GM23248 (cell line): ENCODE data around the gene UBQLN1. TPM values are rescaled to one million over a fixed set of nuclear protein-coding genes. Genes with fewer than 3 reads are reported as not detected.
"Not testable (repeated sequence)": the region's sequence is repeated elsewhere in the genome, so short reads cannot be mapped to it uniquely, and the experiment has no call there.

ENCODE experiments used
- DNase-seq: peaks from one replicate; pipeline ENCODE4 v3.0.0-alpha.2; 2015
- H2AFZ ChIP-seq: fragments of 200-600 bp; sonication (generic); 2 replicates; pipeline ENCODE4 v1.6.1; 2016; ENCODE audit warnings: antibody characterized with exemption
- H3F3A ChIP-seq: fragments of 200-600 bp; sonication (generic); 2 replicates; pipeline ENCODE4 v1.6.1; 2016; ENCODE audit warnings: mild to moderate bottlenecking, antibody characterized with exemption, mixed run types; ENCODE audit not compliant: insufficient read depth
- H3K27ac ChIP-seq: fragments of 200-600 bp; sonication (generic); 2 replicates; pipeline ENCODE4 v1.5.1; 2016; ENCODE audit warnings: mild to moderate bottlenecking
- H3K27me3 ChIP-seq: fragments of 200-600 bp; sonication (generic); replicated peaks from 2 replicates; pipeline ENCODE4 v1.6.1; 2016; ENCODE audit warnings: mild to moderate bottlenecking; ENCODE audit not compliant: insufficient read depth
- H3K36me3 ChIP-seq: fragments of 200-600 bp; sonication (generic); 2 replicates; pipeline ENCODE4 v1.6.1; 2016; ENCODE audit warnings: low read depth, mild to moderate bottlenecking
- H3K4me1 ChIP-seq: fragments of 200-600 bp; sonication (generic); 2 replicates; pipeline ENCODE4 v1.6.1; 2016; ENCODE audit warnings: mild to moderate bottlenecking; ENCODE audit not compliant: insufficient read depth
- H3K4me2 ChIP-seq: fragments of 200-600 bp; sonication (generic); one replicate; pipeline ENCODE4 v1.6.1; 2016; ENCODE audit warnings: mild to moderate bottlenecking; ENCODE audit not compliant: unreplicated experiment
- H3K4me3 ChIP-seq: fragments of 200-600 bp; sonication (generic); 2 replicates; pipeline ENCODE4 v1.5.1; 2016; ENCODE audit warnings: mild to moderate bottlenecking
- H3K79me2 ChIP-seq: fragments of 200-600 bp; sonication (generic); 2 replicates; pipeline ENCODE4 v1.6.1; 2016; ENCODE audit warnings: mild to moderate bottlenecking; ENCODE audit not compliant: insufficient read depth
- H3K9ac ChIP-seq: fragments of 200-600 bp; sonication (generic); 2 replicates; pipeline ENCODE4 v1.6.1; 2016; ENCODE audit warnings: mild to moderate bottlenecking
- H3K9me2 ChIP-seq: fragments of 200-600 bp; sonication (generic); 2 replicates; pipeline ENCODE4 v1.6.1; 2016; ENCODE audit warnings: mixed run types, mild to moderate bottlenecking, moderate library complexity; ENCODE audit not compliant: insufficient read depth
- H3K9me3 ChIP-seq: fragments of 200-600 bp; sonication (generic); one replicate; pipeline ENCODE4 v1.6.1; 2017; ENCODE audit warnings: low read depth
- H4K20me1 ChIP-seq: fragments of 200-600 bp; sonication (generic); 2 replicates; pipeline ENCODE4 v1.6.0; 2016; ENCODE audit not compliant: insufficient read depth
- EZH2 ChIP-seq: fragments of 200-600 bp; sonication (generic); IDR thresholded peaks from 2 replicates; pipeline ENCODE4 v1.6.1; 2018; ENCODE audit warnings: antibody characterized with exemption, mild to moderate bottlenecking; ENCODE audit not compliant: insufficient read depth, poor library complexity, severe bottlenecking
- EZH2phosphoT487 ChIP-seq: fragments of 200-600 bp; sonication (generic); IDR thresholded peaks from 2 replicates; pipeline ENCODE4 v1.6.1; 2018; ENCODE audit warnings: antibody characterized with exemption, moderate library complexity, mild to moderate bottlenecking, low read depth; ENCODE audit not compliant: insufficient read depth
- WGBS, 2 experiments: methylation state at CpG; one replicate each; pipeline ENCODE4 v1.1.6; 2015 to 2017; ENCODE audit warnings: low lambda C conversion rate in 2 of 2, low coverage in 1 of 2; ENCODE audit errors: missing lambda C conversion rate in 2 of 2; 5-methylcytosine and 5-hydroxymethylcytosine counted together
- in situ Hi-C: fragments of 300-500 bp; cut with MboI; formaldehyde crosslinking; loops from 2 replicates; pipeline ENCODE4 v1.15.0; 2020
- polyA plus RNA-seq: library from polyadenylated mRNA; unstranded; fragments of >200 nt; fragmentation: Nextera tagmentation; extraction: Ambion mirVana; gene quantifications from 2 replicates; pipeline ENCODE4 v1.2.1, GENCODE V29; 2016
- total RNA-seq: library from RNA; depleted of rRNA; stranded (reverse); fragments of >200 nt; shearing (Covaris generic); gene quantifications from 2 replicates; pipeline ENCODE4 v1.2.3, GENCODE V29; 2014

Gene UBQLN1
- total and polyA plus RNA-seq, 2 experiments from 2014 or later = 103 to 107 TPM

DNA sequence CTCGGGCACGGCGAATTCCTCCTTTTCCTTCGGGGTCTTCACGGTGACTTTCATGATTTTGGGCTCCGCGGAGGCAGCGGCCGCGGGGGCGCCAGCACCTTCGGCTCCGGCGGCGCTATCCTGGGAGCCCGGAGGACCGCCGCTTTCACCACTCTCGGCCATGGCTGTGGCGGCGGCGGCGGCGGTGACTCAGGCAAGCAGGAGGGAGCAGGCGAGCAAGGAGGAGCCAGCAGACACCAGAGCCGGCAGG, 315 bp downstream of the UBQLN1 start:
- Histone ChIP-seq H3K27ac (peak overlapping the region; percentile 97), H4K20me1 (peaks cover 21% of the 10 kb centered on the region), H3K79me2 (peaks cover 51% of the 10 kb centered on the region), H3K9ac (peak overlapping the region; percentile 99), H3K4me2 (peak overlapping the region; percentile 99), H3K36me3 (no peaks in the 10 kb centered on the region), H3K4me3 (peak overlapping the region; percentile 100), H2AFZ (peak overlapping the region; percentile 100), H3K9me2 (no peaks in the 10 kb centered on the region), H3K9me3 (no peaks in the 10 kb centered on the region), H3K4me1 (0 out of 2 replicates have a peak, but pooled peaks cover 9% of the 10 kb centered on the region), H3K27me3 (no peaks in the 10 kb centered on the region), H3F3A (0 out of 2 replicates have a peak, but pooled peaks cover 6% of the 10 kb centered on the region)
- in situ Hi-C loops = no loop called here
- no peak for TF ChIP-seq EZH2phosphoT487
- no peak for TF ChIP-seq EZH2
- WGBS, 2 experiments = 0 to 3% methylated on average over 23 to 26 of the region's 26 CpGs
- DNase-seq = peak; percentile 95

- WGBS, 2 experiments = 0 to 2% methylated on average over 24 to 34 of the region's 42 CpGs
- peak overlapping the region; percentile 100 for H2AFZ ChIP-seq
- in situ Hi-C loops = no loop called here
Observed at GRCh38 chr9:83706676-83707517, 861 bp downstream of the UBQLN1 start.

GRCh38 chr9:83705219-83705651, 2.5 kb downstream of the UBQLN1 start:
- Histone ChIP-seq H3F3A (peaks cover 20% of the 10 kb centered on the region), H4K20me1 (peaks cover 28% of the 10 kb centered on the region), H3K4me1 (peaks cover 27% of the 10 kb centered on the region), H3K79me2 (peaks cover 73% of the 10 kb centered on the region), H3K4me3 (peak overlapping the region; percentile 100), H3K4me2 (peak overlapping the region; percentile 99)
- H3K9me2 ChIP-seq, H2AFZ ChIP-seq, in situ Hi-C loops, H3K36me3 ChIP-seq, H3K9me3 ChIP-seq, H3K9ac ChIP-seq, DNase-seq, H3K27ac ChIP-seq, H3K27me3 ChIP-seq: not testable (repeated sequence)
- 93 to 95% methylated on average over 12 of the region's 12 CpGs for WGBS, 2 experiments

More at GRCh38 chr9:83706676-83707517, 861 bp downstream of the UBQLN1 start:
- TF ChIP-seq EZH2 (no peak), EZH2phosphoT487 (no peak)
- Histone ChIP-seq H3K4me2 (peak overlapping the region; percentile 99), H3K4me1 (peaks cover 13% of the 10 kb centered on the region), H3K9me2 (no peaks in the 10 kb centered on the region), H3K4me3 (peak overlapping the region; percentile 100), H3K79me2 (peaks cover 56% of the 10 kb centered on the region), H3K36me3 (no peaks in the 10 kb centered on the region), H3K27me3 (no peaks in the 10 kb centered on the region), H3F3A (peaks cover 10% of the 10 kb centered on the region; the same call in 1 of the 2 replicates), H4K20me1 (peaks cover 21% of the 10 kb centered on the region), H3K9ac (peak overlapping the region; percentile 99), H3K27ac (peak overlapping the region; percentile 97), H3K9me3 (no peaks in the 10 kb centered on the region)
- peak; percentile 56 for DNase-seq

DNA sequence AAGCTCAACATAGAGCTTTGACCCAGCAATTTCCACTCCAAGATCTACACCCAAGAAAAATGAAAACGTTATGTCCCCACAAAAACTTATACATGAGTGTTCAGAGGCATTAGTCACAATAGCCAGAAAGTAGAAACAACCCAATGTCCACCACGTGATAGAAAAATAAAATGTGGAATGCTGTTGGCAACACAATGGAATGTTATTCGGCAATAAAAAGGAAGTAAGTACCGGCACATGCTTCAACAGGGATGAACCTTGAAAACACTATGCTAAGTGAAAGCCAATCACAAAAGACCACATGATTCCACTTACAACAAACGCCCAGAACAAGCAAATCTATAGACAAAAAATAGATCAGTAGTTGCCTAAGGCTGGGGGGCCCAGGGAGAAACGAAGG, 6.0 kb downstream of the UBQLN1 start:
- H3K9me2 ChIP-seq = no peaks in the 10 kb centered on the region
- peaks cover 100% of the 10 kb centered on the region for H3K79me2 ChIP-seq
- H3K4me3 ChIP-seq = peak overlapping the region; percentile 52
- no peaks in the 10 kb centered on the region for H3K9me3 ChIP-seq
- H3F3A ChIP-seq = peaks cover 26% of the 10 kb centered on the region
- in situ Hi-C loops = no loop called here
- H3K4me1 ChIP-seq = peaks cover 27% of the 10 kb centered on the region
- H3K27ac ChIP-seq = peak overlapping the region; percentile 57
- no peak overlapping the region for H2AFZ ChIP-seq
- H3K9ac ChIP-seq = 0 out of 2 replicates have a peak overlapping the region, but pooled peaks have one; percentile 1
- H3K4me2 ChIP-seq = peak overlapping the region; percentile 71
- no peaks in the 10 kb centered on the region for H3K36me3 ChIP-seq
- DNase-seq = peak; percentile 83
- WGBS, 2 experiments = 15 to 18% methylated on average over 6 of the region's 6 CpGs
- peaks cover 46% of the 10 kb centered on the region for H4K20me1 ChIP-seq
- H3K27me3 ChIP-seq = no peaks in the 10 kb centered on the region
- no peak for TF ChIP-seq EZH2
- no peak for TF ChIP-seq EZH2phosphoT487
